Measurements from ENCODE around the gene CLTCL1. TPM values are rescaled to one million over a fixed set of nuclear protein-coding genes. Genes with fewer than 3 reads are reported as not detected.

CLTCL1 gene
- total and polyA plus RNA-seq, 9 of the 15 experiments (the other 6 are each of a cell fraction or from before 2014, with no cell fraction given) = 1.1 to 11.7 (median 5.0) TPM

DNA sequence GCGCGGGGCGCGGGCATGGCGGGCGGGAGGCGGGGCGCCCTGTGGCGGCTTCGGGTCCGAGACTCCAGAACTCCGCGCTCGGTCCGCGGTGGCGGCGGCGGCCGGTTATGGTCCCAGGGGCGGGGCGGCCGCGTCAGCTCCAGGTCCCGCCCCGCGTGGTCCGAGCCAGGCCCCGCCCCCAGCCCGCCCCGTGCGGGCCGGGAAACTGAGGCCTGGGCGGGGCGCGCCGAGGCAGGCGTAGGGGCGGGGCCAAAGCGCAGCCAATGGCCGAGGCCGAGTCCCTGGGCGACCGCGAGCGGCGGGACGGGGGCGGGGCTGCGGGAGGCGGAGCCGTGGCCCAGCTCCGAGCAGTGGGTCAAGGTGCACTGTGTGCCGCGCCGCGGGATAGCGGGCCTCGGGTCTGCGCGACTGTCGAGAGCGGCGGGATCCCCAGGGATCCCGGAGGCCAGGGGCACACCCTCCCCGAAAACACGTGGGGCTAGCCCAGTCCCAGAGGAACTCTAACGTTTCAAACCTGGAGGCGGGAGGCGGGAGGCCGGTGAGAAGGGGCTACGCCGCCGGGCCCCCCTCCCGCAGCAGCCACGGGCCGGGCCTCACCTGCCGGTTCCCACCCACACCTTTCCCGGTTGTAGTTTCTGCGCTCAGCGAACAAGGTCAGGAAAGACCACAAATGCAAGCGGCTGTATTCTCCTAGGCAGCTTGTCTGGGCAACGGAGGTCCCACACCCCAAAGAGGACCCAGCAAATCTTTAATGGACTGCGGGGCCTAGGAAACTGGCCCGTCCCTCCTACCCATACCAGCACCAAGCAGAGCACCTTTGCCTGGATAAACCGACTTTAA lies 112.6 kb downstream of the CLTCL1 start, which contains the start of gene SLC25A1 (continued):
- TF ChIP-seq SNIP1 (IDR thresholded peaks at IDR 0.05; ENCODE audit: low read depth) (no peak), ZNF586 (CRISPR knock-in tag; conservative IDR thresholded peaks at IDR 0.05) (no peak; the same call in 1 of the 2 replicates), SP1 (CRISPR knock-in tag; IDR thresholded peaks at IDR 0.05) (no peak), PHB (CRISPR knock-in tag; IDR thresholded peaks at IDR 0.05) (peak; percentile 98), PRPF4 (IDR thresholded peaks at IDR 0.05; ENCODE audit: insufficient read depth, low read depth, low read length, poor library complexity, severe bottlenecking) (no peak), ZNF124 (CRISPR knock-in tag; IDR thresholded peaks at IDR 0.05) (no peak), RFX7 (CRISPR knock-in tag; IDR thresholded peaks at IDR 0.05) (peak; percentile 87), GATAD2B (IDR thresholded peaks at IDR 0.05; ENCODE audit: borderline replicate concordance) (no peak), FOXK1 (CRISPR knock-in tag; IDR thresholded peaks at IDR 0.05; ENCODE audit: borderline replicate concordance) (no peak), EP300 (IDR thresholded peaks at IDR 0.05; ENCODE audit: low read length) (no peak), HDAC1 (IDR thresholded peaks at IDR 0.05) (no peak), MCM5 (IDR thresholded peaks at IDR 0.05; ENCODE audit: low read depth) (no peak), MBD2 (IDR thresholded peaks at IDR 0.05; ENCODE audit: borderline replicate concordance, low read depth) (no peak), STAT5B (CRISPR knock-in tag; IDR thresholded peaks at IDR 0.05) (no peak), ETS2 (tag; IDR thresholded peaks at IDR 0.05; ENCODE audit: borderline replicate concordance, poor library complexity, severe bottlenecking) (no peak)
- TF ChIP-seq, protein P1, sequence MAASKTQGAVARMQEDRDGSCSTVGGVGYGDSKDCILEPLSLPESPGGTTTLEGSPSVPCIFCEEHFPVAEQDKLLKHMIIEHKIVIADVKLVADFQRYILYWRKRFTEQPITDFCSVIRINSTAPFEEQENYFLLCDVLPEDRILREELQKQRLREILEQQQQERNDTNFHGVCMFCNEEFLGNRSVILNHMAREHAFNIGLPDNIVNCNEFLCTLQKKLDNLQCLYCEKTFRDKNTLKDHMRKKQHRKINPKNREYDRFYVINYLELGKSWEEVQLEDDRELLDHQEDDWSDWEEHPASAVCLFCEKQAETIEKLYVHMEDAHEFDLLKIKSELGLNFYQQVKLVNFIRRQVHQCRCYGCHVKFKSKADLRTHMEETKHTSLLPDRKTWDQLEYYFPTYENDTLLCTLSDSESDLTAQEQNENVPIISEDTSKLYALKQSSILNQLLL (CRISPR knock-in tag; IDR thresholded peaks at IDR 0.05; ENCODE audit: borderline replicate concordance) = no peak
- TF ChIP-seq, protein P2, sequence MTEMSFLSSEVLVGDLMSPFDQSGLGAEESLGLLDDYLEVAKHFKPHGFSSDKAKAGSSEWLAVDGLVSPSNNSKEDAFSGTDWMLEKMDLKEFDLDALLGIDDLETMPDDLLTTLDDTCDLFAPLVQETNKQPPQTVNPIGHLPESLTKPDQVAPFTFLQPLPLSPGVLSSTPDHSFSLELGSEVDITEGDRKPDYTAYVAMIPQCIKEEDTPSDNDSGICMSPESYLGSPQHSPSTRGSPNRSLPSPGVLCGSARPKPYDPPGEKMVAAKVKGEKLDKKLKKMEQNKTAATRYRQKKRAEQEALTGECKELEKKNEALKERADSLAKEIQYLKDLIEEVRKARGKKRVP (CRISPR knock-in tag; IDR thresholded peaks at IDR 0.05) = no peak
- TF ChIP-seq, protein P3, sequence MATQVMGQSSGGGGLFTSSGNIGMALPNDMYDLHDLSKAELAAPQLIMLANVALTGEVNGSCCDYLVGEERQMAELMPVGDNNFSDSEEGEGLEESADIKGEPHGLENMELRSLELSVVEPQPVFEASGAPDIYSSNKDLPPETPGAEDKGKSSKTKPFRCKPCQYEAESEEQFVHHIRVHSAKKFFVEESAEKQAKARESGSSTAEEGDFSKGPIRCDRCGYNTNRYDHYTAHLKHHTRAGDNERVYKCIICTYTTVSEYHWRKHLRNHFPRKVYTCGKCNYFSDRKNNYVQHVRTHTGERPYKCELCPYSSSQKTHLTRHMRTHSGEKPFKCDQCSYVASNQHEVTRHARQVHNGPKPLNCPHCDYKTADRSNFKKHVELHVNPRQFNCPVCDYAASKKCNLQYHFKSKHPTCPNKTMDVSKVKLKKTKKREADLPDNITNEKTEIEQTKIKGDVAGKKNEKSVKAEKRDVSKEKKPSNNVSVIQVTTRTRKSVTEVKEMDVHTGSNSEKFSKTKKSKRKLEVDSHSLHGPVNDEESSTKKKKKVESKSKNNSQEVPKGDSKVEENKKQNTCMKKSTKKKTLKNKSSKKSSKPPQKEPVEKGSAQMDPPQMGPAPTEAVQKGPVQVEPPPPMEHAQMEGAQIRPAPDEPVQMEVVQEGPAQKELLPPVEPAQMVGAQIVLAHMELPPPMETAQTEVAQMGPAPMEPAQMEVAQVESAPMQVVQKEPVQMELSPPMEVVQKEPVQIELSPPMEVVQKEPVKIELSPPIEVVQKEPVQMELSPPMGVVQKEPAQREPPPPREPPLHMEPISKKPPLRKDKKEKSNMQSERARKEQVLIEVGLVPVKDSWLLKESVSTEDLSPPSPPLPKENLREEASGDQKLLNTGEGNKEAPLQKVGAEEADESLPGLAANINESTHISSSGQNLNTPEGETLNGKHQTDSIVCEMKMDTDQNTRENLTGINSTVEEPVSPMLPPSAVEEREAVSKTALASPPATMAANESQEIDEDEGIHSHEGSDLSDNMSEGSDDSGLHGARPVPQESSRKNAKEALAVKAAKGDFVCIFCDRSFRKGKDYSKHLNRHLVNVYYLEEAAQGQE (IDR thresholded peaks at IDR 0.05; ENCODE audit: borderline replicate concordance) = no peak
- TF ChIP-seq, protein P3 (CRISPR knock-in tag; IDR thresholded peaks at IDR 0.05; ENCODE audit: low read depth) = peak; percentile 79; the same call in 1 of the 2 replicates
